ENCODE data around the gene SIGLEC7.

Gene SIGLEC7

GRCh38 chr19:51122112-51122981 lies 19.8 kb upstream of the SIGLEC7 start:
- H3K27me3 ChIP-seq (ENCODE audit: control insufficient read depth, insufficient read depth, low read length): no peaks in the 10 kb centered on the region
- H3K9ac ChIP-seq (ENCODE audit: low read length): no peak overlapping the region
- H3K27ac ChIP-seq (ENCODE audit: low read depth, low read length): no peak overlapping the region
- H3K36me3 ChIP-seq (ENCODE audit: control insufficient read depth, insufficient read depth, low read length): no peaks in the 10 kb centered on the region
- H3K4me1 ChIP-seq (ENCODE audit: control insufficient read depth, insufficient read depth, low read length): no peaks in the 10 kb centered on the region
- no peak overlapping the region for H3K4me3 ChIP-seq (ENCODE audit: low read length)

GRCh38 chr19:51123381-51123800 lies 18.7 kb upstream of the SIGLEC7 start:
- no peak overlapping the region for H3K9ac ChIP-seq (ENCODE audit: low read length)
- no peaks in the 10 kb centered on the region for H3K4me1 ChIP-seq (ENCODE audit: control insufficient read depth, insufficient read depth, low read length)
- no peak overlapping the region for H3K4me3 ChIP-seq (ENCODE audit: low read length)
- H3K27me3 ChIP-seq (ENCODE audit: control insufficient read depth, insufficient read depth, low read length): no peaks in the 10 kb centered on the region
- no peaks in the 10 kb centered on the region for H3K36me3 ChIP-seq (ENCODE audit: control insufficient read depth, insufficient read depth, low read length)
- H3K27ac ChIP-seq (ENCODE audit: low read depth, low read length): no peak overlapping the region

- H3K9ac ChIP-seq (ENCODE audit: low read length): no peak overlapping the region
- H3K27me3 ChIP-seq (ENCODE audit: control insufficient read depth, insufficient read depth, low read length): no peaks in the 10 kb centered on the region
- H3K4me3 ChIP-seq (ENCODE audit: low read length): no peak overlapping the region
- H3K27ac ChIP-seq (ENCODE audit: low read depth, low read length): no peak overlapping the region
- H3K4me1 ChIP-seq (ENCODE audit: control insufficient read depth, insufficient read depth, low read length): no peaks in the 10 kb centered on the region
- no peaks in the 10 kb centered on the region for H3K36me3 ChIP-seq (ENCODE audit: control insufficient read depth, insufficient read depth, low read length)
Measured at GRCh38 chr19:51123802-51124201, 18.3 kb upstream of the SIGLEC7 start.

GRCh38 chr19:51124216-51124615 lies 17.9 kb upstream of the SIGLEC7 start:
- Histone ChIP-seq H3K9ac (ENCODE audit: low read length) (no peak overlapping the region), H3K27me3 (ENCODE audit: control insufficient read depth, insufficient read depth, low read length) (no peaks in the 10 kb centered on the region), H3K36me3 (ENCODE audit: control insufficient read depth, insufficient read depth, low read length) (no peaks in the 10 kb centered on the region), H3K4me1 (ENCODE audit: control insufficient read depth, insufficient read depth, low read length) (no peaks in the 10 kb centered on the region), H3K4me3 (ENCODE audit: low read length) (no peak overlapping the region), H3K27ac (ENCODE audit: low read depth, low read length) (no peak overlapping the region)

- Histone ChIP-seq H3K4me1 (ENCODE audit: control insufficient read depth, insufficient read depth, low read length) (no peaks in the 10 kb centered on the region), H3K27me3 (ENCODE audit: control insufficient read depth, insufficient read depth, low read length) (no peaks in the 10 kb centered on the region), H3K4me3 (ENCODE audit: low read length) (no peak within 1 kb of the TSS), H3K9ac (ENCODE audit: low read length) (no peak within 1 kb of the TSS), H3K27ac (ENCODE audit: low read depth, low read length) (peak within 1 kb of the TSS; percentile 8), H3K36me3 (ENCODE audit: control insufficient read depth, insufficient read depth, low read length) (no peaks in the 10 kb centered on the region)
Measured at GRCh38 chr19:51124729-51125128, 17.4 kb upstream of the SIGLEC7 start, which contains the start of gene SIGLEC9. Gene SIGLEC9 (plus strand): TSS chr19:51124906. CDS start chr19:51124975, 69 bp downstream.

- H3K4me3 ChIP-seq (ENCODE audit: low read length): no peak overlapping the region
- H3K9ac ChIP-seq (ENCODE audit: low read length): no peak overlapping the region
- no peaks in the 10 kb centered on the region for H3K36me3 ChIP-seq (ENCODE audit: control insufficient read depth, insufficient read depth, low read length)
- H3K27ac ChIP-seq (ENCODE audit: low read depth, low read length): peak overlapping the region; percentile 8
- no peaks in the 10 kb centered on the region for H3K4me1 ChIP-seq (ENCODE audit: control insufficient read depth, insufficient read depth, low read length)
- peaks cover 4% of the 10 kb centered on the region for H3K27me3 ChIP-seq (ENCODE audit: control insufficient read depth, insufficient read depth, low read length)
Measured at GRCh38 chr19:51125421-51126075, 16.6 kb upstream of the SIGLEC7 start.

- Histone ChIP-seq H3K27me3 (ENCODE audit: control insufficient read depth, insufficient read depth, low read length) (peaks cover 4% of the 10 kb centered on the region), H3K4me3 (ENCODE audit: low read length) (no peak overlapping the region), H3K9ac (ENCODE audit: low read length) (no peak overlapping the region), H3K27ac (ENCODE audit: low read depth, low read length) (no peak overlapping the region), H3K36me3 (ENCODE audit: control insufficient read depth, insufficient read depth, low read length) (no peaks in the 10 kb centered on the region), H3K4me1 (ENCODE audit: control insufficient read depth, insufficient read depth, low read length) (no peaks in the 10 kb centered on the region)
Measured at GRCh38 chr19:51127032-51127431, 15.1 kb upstream of the SIGLEC7 start.

- H3K27me3 ChIP-seq (ENCODE audit: control insufficient read depth, insufficient read depth, low read length): peaks cover 4% of the 10 kb centered on the region
- H3K36me3 ChIP-seq (ENCODE audit: control insufficient read depth, insufficient read depth, low read length): no peaks in the 10 kb centered on the region
- H3K4me3 ChIP-seq (ENCODE audit: low read length): no peak overlapping the region
- H3K27ac ChIP-seq (ENCODE audit: low read depth, low read length): no peak overlapping the region
- no peaks in the 10 kb centered on the region for H3K4me1 ChIP-seq (ENCODE audit: control insufficient read depth, insufficient read depth, low read length)
- peak overlapping the region; percentile 21 for H3K9ac ChIP-seq (ENCODE audit: low read length)
Measured at GRCh38 chr19:51127755-51128154, 14.3 kb upstream of the SIGLEC7 start.

GRCh38 chr19:51128227-51128626 lies 13.9 kb upstream of the SIGLEC7 start:
- Histone ChIP-seq H3K9ac (ENCODE audit: low read length) (peak overlapping the region; percentile 21), H3K4me3 (ENCODE audit: low read length) (no peak overlapping the region), H3K27ac (ENCODE audit: low read depth, low read length) (no peak overlapping the region), H3K27me3 (ENCODE audit: control insufficient read depth, insufficient read depth, low read length) (peaks cover 4% of the 10 kb centered on the region), H3K4me1 (ENCODE audit: control insufficient read depth, insufficient read depth, low read length) (no peaks in the 10 kb centered on the region), H3K36me3 (ENCODE audit: control insufficient read depth, insufficient read depth, low read length) (no peaks in the 10 kb centered on the region)

GRCh38 chr19:51129716-51130115 lies 12.4 kb upstream of the SIGLEC7 start:
- Histone ChIP-seq H3K27me3 (ENCODE audit: control insufficient read depth, insufficient read depth, low read length) (peaks cover 4% of the 10 kb centered on the region), H3K27ac (ENCODE audit: low read depth, low read length) (no peak overlapping the region), H3K36me3 (ENCODE audit: control insufficient read depth, insufficient read depth, low read length) (no peaks in the 10 kb centered on the region), H3K4me3 (ENCODE audit: low read length) (no peak overlapping the region), H3K4me1 (ENCODE audit: control insufficient read depth, insufficient read depth, low read length) (no peaks in the 10 kb centered on the region), H3K9ac (ENCODE audit: low read length) (no peak overlapping the region)

GRCh38 chr19:51131780-51132680 lies 10.1 kb upstream of the SIGLEC7 start:
- Histone ChIP-seq H3K36me3 (ENCODE audit: control insufficient read depth, insufficient read depth, low read length) (no peaks in the 10 kb centered on the region), H3K4me3 (ENCODE audit: low read length) (no peak overlapping the region), H3K9ac (ENCODE audit: low read length) (no peak overlapping the region), H3K27ac (ENCODE audit: low read depth, low read length) (no peak overlapping the region), H3K4me1 (ENCODE audit: control insufficient read depth, insufficient read depth, low read length) (no peaks in the 10 kb centered on the region), H3K27me3 (ENCODE audit: control insufficient read depth, insufficient read depth, low read length) (peaks cover 4% of the 10 kb centered on the region)

GRCh38 chr19:51135004-51135403 lies 7.1 kb upstream of the SIGLEC7 start:
- Histone ChIP-seq H3K27me3 (ENCODE audit: control insufficient read depth, insufficient read depth, low read length) (peaks cover 4% of the 10 kb centered on the region), H3K4me1 (ENCODE audit: control insufficient read depth, insufficient read depth, low read length) (no peaks in the 10 kb centered on the region), H3K4me3 (ENCODE audit: low read length) (no peak overlapping the region)

More at GRCh38 chr19:51135004-51135403, 7.1 kb upstream of the SIGLEC7 start:
- Histone ChIP-seq H3K27ac (ENCODE audit: low read depth, low read length) (no peak overlapping the region), H3K36me3 (ENCODE audit: control insufficient read depth, insufficient read depth, low read length) (no peaks in the 10 kb centered on the region), H3K9ac (ENCODE audit: low read length) (no peak overlapping the region)
